ENCODE results near the gene PHLPP1.
"Not testable (repeated sequence)": the region's sequence is repeated elsewhere in the genome, so short reads cannot be mapped to it uniquely, and the experiment has no call there.

The PHLPP1 gene

DNA sequence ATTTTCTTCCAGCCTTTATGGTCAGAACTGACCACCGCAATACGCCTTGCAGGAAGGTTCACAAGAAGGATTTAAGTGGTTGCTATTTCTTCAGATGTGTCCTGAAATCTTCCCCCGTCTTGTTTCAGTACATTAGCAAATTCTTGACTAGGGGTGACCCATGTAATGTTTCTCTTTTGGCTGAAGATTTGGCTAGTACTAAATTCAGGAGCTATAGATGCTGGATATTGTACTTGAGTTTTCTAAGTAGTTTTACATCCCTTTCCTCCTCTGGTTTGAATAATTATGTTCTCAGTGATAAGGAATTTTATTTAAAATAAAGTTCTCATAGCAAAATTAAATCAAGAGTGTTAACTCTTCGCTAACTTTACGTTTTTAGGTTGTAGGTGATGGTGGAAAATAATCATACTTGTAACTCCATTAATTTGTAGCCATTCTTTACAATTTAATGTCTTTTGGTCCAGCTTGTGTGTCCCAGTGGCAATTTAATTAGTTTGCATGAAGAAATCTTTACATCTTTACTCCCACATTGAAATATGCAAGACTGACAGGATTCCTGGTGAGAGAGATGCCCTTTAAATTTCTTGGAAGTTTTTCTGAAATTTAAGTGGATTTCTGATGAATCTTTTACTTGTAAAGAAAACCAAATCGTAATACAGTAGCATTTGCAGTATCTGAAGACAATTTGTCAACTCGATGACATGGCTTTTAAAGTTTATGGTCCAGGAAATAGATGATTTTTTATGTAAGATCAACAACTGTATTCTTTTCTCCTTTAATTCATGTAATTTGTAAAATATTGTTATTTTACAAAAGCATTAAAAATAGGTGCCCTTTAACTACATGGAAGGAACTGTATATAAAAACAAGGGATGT, 2.8 kb downstream of the PHLPP1 start:
- DNase-seq (ENCODE audit: low spot score) = no peak

DNA sequence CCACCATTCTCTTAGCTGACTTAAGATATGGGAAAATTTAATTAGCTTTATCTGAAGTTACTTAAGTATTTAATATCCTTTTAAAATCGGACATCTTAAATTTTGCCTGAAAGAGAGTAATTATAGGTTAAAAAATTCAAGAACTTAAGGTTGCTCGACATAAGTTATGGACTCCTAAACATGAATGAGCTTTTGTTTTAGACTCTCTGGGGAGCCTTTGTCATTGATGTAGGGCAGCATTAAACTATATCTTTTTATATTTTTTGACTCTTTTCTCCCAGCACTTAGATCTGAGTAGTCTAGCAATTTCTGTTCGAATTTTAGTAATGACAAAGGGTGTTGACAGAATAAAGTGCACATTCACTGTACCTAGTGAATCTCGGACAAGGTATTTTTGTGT, 4.7 kb downstream of the PHLPP1 start:
- DNase-seq (ENCODE audit: low spot score) = no peak

DNA sequence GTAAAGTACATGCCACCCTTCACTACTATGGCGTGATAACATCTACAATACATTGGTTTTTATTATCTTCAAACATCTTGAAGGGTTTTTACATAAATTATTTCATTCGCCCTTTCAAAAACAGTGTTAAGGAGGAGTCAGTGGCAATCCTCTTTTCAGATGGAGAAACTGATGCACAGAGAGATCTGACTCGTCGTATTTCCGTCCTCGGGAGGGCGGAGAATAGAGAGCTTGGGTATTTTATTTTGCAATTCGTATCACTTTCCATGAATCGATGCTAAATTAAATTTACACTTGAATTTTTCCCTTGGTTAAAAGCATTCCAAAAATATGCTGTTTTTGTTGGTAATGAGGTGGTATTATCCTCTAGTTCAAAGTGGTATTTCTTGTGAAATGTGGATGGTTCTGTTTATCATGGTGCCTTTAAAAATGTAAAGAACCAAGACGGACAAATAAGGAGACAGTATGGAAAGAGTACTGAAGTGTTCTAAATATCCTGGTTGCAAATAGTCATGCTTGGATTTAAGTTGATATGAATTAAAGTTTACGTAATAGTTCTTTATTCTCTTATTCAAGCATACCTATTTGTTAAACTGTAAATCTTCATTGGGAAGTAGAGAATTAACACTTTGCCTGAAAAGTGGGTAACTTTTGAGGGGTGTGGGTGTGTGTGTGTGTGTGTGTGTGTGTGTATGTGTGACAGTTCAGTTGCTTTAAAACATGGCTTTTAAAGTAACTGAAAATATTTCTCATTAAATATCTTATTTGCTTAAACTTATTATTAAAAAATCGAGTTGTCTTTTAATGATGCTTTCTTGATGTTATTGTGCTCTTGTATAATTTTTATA, 5.6 kb downstream of the PHLPP1 start:
- no peak for DNase-seq (ENCODE audit: low spot score)

DNA sequence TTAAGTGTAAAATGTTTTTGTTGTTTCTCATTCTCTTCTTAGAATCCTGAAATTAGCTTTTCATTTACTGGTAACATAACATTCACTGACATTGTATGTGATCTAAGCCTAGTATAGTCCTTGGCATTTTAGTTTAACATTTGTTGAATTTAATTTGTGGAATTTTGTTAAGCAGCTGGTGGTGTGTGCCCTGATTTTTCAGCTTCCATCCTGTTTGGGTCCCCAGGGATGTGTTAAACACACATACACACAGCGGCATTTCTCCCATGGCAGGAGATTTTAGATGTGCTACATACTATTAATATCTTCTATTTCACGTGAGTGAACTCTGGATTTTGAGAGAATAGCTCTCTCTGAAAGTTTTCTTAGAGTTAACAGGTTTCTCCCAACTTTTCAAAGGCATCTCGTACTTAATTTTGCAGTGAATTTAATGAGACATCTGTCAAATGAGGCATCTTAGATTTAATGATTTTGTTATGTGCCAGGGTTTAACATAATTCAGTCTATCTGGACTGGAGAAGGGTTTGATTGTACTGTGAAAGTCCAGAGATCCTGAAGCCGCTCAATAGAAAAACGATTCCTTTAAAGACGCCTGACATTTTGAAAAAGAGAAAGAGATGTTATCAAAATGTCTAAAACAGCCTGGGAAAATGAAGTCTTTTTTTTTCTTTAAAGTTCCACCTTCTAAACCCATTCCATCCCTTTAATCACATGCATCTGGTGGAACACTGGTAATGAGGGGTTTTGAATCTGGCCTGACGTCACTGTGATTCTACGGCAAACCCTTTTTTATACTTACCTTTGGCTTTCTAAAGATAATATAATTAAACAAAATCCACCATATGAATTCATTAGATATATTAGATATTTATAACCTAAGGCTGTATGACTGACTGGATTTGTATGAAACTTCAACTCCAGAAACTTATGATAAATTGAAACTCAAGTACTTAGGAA, 6.8 kb downstream of the PHLPP1 start:
- DNase-seq (ENCODE audit: low spot score) = no peak

DNA sequence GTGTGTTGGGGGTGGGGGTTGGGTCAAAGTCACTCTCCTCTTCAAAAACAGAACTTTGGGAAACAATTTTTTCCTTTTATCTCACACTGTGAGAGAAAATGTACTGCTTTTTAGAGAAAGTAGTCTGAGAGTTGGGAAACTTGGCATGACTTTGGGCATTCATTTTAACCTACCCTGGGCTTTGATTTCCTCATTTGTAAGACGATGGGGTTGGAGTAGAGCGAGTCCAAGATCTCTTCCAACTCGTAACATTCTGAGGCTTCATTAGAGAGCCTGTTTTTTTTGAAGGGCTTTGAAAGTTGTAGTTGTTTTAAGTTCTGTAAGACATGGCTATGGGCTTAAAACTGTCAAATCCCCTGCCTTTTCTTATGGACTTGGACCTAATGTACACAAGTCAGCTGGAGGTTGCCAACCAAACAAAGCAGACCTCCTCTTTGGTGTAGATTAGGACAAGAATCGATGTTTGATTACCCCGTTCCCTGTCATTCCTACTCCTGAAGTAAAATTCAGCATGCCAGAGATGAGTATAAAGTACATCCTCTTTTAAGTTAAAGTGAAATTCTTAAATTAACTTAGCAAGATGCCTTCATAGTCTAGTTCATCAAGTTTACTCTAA, 8.4 kb downstream of the PHLPP1 start:
- DNase-seq (ENCODE audit: low spot score) = no peak

DNA sequence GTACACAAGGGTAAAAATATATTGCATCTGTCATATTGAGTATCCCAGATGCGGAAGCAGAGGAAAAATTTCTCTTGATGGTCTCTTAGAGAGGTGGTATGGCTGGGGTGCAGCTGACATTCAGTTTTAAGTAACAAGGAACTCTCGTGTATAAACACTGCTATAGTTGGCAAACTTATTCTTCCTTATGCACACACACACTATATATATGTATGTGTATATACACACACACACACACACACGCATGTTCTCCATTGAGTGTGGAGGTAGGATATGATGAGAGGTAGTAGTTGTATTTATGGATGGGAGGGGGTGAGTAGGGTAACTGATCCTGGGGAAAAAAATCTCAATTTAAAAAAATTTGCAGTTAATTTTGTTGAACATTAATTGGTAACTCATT, 10.6 kb downstream of the PHLPP1 start:
- DNase-seq (ENCODE audit: low spot score) = no peak

DNA sequence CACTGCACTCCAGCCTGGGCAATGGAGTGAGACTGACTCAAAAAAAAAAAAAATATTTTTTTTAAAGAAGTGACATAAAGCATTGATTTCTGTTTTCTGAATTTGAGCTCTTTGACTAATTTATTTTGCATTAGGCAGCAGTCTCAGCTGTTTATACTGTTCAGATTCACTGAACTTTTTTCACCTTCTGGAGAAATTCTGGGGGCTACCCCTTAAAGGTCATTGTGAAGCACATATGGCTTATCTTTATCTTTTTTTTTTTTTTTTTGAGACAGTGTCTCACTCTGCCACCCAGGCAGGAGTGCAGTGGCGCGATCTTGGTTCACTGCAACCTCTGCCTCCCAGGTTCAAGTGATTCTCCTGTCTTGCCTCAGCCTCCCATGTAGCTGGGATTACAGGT, 12.9 kb downstream of the PHLPP1 start:
- DNase-seq (ENCODE audit: low spot score) = no peak

DNA sequence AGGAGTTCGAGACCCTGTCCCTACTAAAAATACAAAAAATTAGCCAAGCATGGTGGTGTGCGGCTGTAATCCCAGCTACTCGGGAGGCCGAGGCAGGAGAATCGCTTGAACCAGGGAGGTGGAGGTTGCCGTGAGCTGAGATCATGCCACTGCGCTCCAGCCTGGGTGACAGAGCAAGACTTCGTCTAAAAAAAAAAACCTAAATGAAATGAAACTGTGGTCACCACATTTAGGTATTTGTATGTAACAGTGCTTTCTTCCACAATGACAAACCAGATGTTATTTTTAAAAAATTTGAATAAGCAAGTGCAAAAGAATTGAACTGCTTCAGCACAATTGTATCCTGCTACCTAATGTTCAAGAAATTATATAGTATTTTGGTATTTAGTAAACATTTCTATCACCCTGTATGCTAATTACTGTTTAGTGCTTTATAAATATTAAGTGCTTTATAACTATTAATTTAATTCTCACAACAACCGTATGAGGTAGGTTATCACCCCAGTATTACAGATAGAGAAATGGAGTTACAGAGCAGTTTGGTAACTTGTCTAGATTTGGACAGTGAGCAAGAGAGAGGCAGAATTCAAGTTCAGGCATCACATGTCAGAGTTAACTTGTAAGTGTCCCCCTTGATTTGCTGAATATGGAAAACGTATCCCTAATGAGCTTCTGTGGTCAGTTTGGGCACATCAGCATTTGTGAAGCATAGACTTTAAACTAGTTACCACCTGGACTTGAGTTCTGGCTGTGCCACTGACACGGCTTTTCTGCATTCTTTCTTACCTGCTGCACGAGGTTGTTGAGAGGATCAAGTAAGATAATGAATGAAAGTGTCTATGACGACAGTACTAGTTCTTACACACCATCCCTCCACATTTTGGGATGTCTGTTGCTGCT, 14.4 kb downstream of the PHLPP1 start:
- DNase-seq (ENCODE audit: low spot score) = peak; percentile 51

DNA sequence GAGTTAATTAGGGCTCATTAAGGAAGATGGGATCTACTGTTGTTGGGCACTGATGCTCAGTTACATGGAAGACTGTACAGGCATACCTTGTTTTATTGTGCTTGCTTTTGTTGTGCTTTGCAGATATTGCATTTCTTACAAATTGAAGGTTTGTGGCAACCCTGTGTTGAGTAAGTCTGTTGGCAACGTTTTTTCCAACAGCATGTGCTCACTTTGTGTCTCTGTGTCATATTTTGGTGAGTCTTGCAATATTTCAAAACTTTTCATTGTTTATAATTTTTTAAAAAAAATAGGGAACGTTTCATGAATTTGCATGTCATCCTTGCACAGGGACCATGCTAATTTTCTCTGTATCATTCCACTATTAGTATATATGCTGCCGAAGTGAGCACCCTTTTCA, 15.6 kb downstream of the PHLPP1 start:
- no peak for DNase-seq (ENCODE audit: low spot score)

DNA sequence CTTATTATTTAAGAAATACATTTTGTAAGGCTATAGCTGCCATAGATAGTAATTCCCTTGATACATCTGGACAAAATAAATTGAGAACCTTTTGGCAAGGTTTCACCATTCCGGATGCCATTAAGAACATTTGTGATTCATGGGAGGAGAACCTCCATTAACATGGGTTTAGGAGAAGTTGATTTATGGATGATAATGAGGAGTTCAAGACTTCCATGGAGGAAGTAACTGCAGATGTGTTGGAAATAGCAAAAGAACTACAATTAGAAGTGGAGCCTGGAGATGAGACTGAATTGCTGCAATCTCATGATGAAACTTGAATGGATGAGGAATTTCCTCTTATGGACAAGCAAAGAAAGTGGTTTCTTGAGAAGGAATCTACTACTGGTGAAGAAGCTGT, 17.3 kb downstream of the PHLPP1 start:
- DNase-seq (ENCODE audit: low spot score) = no peak

DNA sequence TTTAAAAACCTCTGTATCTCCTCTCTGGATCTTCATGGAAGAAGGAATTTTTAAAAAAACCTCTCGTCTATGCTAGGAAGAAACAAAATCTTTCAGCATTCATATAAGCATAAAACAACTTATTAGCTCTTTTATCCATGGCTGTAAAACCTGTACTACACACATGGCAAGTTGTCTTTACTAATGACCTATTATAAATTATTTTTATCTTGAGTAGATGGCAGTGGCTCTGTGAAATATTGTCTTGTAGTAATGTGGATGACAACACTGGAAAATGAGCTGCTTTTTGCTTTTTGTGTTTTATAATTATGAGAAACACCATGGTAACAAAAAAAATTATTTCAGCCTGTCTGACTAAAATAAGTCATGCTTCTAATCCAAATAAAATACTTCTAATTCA, 18.9 kb downstream of the PHLPP1 start:
- no peak for DNase-seq (ENCODE audit: low spot score)

DNA sequence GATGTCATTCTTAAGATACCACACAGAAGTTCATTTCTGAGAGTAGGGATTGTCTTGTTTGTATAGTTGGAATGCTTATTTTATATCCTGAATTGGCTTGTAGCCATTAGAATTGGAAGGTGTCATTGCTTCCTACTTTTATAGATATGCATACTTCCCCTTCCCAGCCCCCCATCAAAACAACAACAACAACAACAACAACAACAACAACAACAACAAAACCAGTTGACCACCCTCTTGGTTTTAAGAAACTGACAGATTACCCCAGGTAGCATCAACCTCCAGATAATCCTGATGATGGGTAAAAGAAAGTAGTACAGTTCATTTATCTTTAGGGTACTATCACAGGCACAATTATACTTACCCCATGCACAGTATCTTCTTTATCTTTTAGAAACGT, 20.0 kb downstream of the PHLPP1 start:
- DNase-seq (ENCODE audit: low spot score) = no peak

DNA sequence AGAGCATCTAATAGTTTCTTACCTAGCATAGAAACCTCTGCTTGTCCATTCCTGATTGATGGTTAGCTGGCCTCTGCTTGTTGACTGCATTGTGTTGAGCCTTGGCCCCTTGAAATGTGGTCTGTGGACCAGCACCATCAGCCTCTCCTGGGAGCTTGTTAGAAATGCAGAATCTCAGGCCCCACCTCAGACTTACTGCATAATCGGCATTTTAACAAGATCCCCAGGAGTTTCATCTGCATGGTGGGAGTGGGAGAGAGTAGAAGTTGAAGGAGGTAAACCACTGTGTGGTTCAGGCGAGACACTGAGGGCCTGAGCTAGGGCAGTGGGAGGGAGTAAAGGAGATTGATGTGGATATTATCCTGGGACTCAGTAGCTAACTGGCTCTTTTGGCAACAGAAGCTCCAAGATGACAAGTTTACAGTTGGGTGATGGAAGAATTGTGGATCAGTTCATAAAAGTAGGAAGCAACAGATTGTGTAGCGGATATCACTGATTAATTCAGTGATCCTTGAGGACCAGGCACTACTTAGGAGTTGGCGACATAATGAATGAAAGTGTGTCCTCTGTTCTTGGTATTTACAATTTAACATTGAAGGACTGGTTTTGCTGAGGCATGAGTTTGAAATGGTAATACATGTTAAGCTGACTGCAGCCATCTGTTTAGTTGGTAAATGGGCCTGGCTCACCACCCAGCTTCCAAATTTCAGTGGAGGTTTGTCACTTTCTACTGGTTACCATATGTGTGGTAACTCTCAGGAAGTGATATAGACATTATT, 20.9 kb downstream of the PHLPP1 start:
- no peak for DNase-seq (ENCODE audit: low spot score)

DNA sequence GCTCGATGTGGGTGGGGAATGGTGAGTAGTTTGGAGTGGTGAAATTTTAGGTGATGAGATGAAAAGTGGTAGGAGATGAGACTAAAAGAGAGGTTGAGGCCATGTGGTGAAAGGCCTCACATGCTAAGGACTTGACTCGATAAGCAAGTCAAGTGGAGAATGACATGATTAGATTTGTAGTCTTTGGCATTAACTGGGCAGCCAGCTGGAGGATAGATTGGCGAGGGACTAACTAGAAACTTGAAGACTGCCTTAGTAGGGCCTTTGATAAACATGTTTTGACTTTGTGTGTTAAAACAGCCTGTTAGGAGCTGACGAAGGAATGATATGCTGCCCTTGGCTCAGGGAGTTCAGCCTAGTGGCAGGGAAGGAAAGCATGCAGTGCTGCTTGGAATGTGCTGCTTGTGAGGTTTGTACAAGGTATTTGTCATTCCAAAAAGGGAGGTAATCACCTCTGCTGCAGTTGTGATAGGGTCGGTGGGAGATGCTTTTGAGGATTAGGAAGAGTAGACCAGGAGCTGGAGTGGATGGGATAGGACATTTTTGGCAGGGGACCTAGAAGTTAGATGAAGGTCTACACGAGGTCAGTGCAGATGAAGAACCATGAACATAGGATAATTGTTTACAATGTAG, 22.0 kb downstream of the PHLPP1 start:
- DNase-seq (ENCODE audit: low spot score) = no peak

DNA sequence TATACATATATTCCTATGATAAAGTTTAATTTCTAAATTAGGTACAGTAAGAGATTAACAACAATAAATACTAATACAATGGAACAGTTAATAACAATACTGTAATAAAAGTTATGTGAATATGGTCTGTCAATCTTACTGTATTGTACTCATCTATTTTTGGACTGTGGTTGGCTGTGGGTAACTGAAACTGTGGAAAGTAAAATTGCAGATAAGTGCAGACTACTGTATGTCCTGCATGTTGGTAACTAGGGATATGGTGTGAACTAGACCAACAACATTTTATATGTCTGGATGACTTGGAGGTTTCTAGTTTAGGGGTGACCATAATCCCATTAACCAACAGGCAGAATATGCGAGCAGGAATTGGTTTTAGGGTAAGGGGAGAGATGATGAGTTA, 23.3 kb downstream of the PHLPP1 start:
- DNase-seq (ENCODE audit: low spot score) = no peak

DNA sequence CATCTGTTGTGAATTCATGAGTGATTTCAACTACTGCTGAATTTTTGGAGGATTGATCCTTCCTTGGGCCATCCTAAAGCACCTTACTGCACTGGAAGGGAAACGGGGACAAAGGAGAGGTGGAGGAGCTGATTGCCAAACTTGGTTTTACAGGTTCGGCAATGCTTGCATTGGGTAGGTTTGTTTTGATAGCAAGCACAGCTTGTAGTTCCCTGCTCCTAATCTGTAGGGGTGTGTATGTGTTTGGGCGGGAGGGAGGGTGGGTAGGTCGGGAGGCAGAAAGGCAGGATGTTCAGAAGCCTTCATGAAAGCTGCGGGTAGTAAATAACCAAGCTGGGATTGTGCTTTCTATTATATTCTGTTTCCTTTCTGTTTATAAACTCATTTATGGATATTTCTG, 24.6 kb downstream of the PHLPP1 start:
- no peak for DNase-seq (ENCODE audit: low spot score)

DNA sequence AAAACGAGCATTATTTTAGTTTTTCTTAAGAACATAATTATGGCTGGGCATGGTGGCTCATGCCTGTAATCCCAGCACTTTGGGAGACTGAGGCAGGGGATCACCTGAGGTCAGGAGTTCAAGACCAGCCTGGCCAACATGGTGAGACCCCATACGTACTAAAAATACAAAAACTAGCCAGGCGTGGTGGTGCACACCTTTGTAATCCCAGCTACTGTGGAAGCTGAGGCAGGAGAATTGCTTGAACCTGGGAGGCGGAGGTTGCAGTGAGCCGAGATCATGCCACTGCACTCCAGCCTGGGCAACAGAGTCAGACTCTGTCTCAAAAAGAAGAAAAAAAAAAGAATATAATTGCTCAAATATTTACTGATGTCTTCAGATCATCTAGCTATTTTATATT, 25.3 kb downstream of the PHLPP1 start:
- DNase-seq (ENCODE audit: low spot score) = not testable (repeated sequence)

DNA sequence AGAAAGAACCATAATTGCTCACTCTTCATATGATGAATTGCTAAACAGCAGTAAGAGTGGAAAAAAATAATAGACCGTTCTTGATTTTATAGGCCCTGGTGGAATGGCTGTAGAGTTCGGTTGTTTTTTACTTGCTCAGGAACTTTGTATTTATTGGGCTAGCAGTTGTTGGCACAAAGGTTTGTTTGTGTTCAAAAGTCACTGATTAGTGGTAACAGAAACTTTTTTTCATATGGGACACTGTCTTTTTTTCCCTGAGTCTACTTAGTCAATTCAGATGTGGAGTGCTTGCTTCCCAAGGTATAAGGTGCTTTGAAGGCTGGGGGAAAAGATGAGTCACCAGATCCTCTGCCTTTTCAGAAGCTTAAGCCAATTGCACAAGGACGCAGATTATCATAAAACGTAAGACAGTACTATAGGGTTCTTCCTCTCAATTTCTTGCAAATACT, 25.8 kb downstream of the PHLPP1 start:
- DNase-seq (ENCODE audit: low spot score) = no peak

DNA sequence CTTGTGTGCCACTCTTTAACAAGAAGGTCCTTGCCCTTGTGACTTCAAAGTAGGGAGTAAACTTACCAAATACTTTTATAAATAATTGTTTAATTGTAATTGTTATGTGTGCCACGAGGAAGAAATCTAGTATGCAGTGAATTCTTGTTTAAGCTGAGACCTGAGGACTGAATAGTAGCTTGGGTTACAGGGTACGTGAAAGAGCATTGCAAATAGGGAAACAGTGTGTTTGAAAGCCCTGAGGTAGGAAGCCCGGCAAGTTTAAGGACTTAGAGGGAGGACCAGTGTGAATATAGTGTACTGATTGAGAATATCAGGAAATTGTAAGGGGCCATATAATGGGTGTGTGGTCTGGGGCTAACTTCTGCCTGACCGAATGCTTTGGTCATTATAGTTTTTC, 26.2 kb downstream of the PHLPP1 start:
- DNase-seq (ENCODE audit: low spot score) = no peak

Data from germinal center (tissue), 1 donor.